GM21619 (cell line): ENCODE data around the gene IGFBP7.

ENCODE experiments used
- ATAC-seq: cut with Tn5 transposase; IDR thresholded peaks from one replicate; pipeline ENCODE4 v1.9.1; 2021; ENCODE audit not compliant: unreplicated experiment

The IGFBP7 gene

GRCh38 chr4:57131849-57132742 is 21.9 kb upstream of the IGFBP7 start:
- no peak for ATAC-seq

GRCh38 chr4:57129477-57129876 is 19.3 kb upstream of the IGFBP7 start:
- ATAC-seq: no peak

GRCh38 chr4:57127361-57127760 is 17.2 kb upstream of the IGFBP7 start:
- ATAC-seq: no peak

GRCh38 chr4:57125996-57126395 is 15.8 kb upstream of the IGFBP7 start:
- no peak for ATAC-seq

GRCh38 chr4:57124145-57124544 is 14.0 kb upstream of the IGFBP7 start:
- no peak for ATAC-seq

- ATAC-seq: no peak
These were observed 12.8 kb upstream of the IGFBP7 start for GRCh38 chr4:57122959-57123358.

- no peak for ATAC-seq
These were observed 9.0 kb upstream of the IGFBP7 start for GRCh38 chr4:57119054-57119651.

GRCh38 chr4:57117491-57117890 is 7.3 kb upstream of the IGFBP7 start:
- ATAC-seq: no peak

- no peak for ATAC-seq
These were observed 6.1 kb upstream of the IGFBP7 start for GRCh38 chr4:57116245-57116644.

GRCh38 chr4:57114973-57115372 is 4.8 kb upstream of the IGFBP7 start:
- no peak for ATAC-seq

GRCh38 chr4:57113870-57114269 is 3.7 kb upstream of the IGFBP7 start:
- ATAC-seq: no peak

- no peak for ATAC-seq
These were observed 691 bp upstream of the IGFBP7 start for GRCh38 chr4:57110640-57111511.

GRCh38 chr4:57109411-57109846 is 756 bp downstream of the IGFBP7 start:
- ATAC-seq: no peak

- ATAC-seq: no peak
These were observed 4.0 kb downstream of the IGFBP7 start for GRCh38 chr4:57106181-57106580.

GRCh38 chr4:57104706-57105560 is 5.3 kb downstream of the IGFBP7 start:
- ATAC-seq: no peak

GRCh38 chr4:57103051-57103450 is 7.1 kb downstream of the IGFBP7 start:
- ATAC-seq: no peak

GRCh38 chr4:57102050-57102624 is 8.0 kb downstream of the IGFBP7 start:
- no peak for ATAC-seq

GRCh38 chr4:57100979-57101651 is 9.1 kb downstream of the IGFBP7 start:
- no peak for ATAC-seq

- ATAC-seq: no peak
These were observed 10.8 kb downstream of the IGFBP7 start for GRCh38 chr4:57099363-57099762.

GRCh38 chr4:57098941-57099340 is 11.2 kb downstream of the IGFBP7 start:
- no peak for ATAC-seq
